Activated CD4-positive, alpha-beta T cell treated with anti-CD3 and anti-CD28 coated beads, Interleukin-10, Interleukin-2, amounts not matched to agents 100 ng/mL and 50 ng/mL, durations not matched to agents 16 hours and 8 hours (primary cell): ENCODE data around the gene MAP7D3.

Source experiments
- DNase-seq: peaks from one replicate; pipeline ENCODE4 v3.0.0-alpha.2; 2020

The MAP7D3 gene

GRCh38 chrX:136203951-136204350 is 47.2 kb downstream of the MAP7D3 start:
- DNase-seq: no peak

DNA sequence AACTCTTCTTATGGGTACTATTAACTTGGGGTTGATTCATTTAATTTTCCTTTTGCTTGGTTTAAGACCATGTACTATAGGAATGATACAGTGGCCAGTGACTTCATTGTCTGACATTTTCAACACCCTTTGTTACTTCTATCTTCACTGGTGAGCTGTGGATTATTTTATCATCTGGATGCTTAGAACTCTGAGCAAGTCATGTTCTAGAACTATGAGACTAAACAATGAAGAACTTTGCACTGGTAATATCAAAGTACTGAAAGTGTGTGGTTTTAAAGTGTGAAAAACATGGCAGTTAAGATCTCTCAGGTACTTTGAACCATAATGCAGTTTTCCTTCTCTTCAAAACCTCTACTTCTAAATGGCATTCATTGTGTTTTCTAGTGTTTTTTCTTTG is 47.8 kb downstream of the MAP7D3 start:
- no peak for DNase-seq

DNA sequence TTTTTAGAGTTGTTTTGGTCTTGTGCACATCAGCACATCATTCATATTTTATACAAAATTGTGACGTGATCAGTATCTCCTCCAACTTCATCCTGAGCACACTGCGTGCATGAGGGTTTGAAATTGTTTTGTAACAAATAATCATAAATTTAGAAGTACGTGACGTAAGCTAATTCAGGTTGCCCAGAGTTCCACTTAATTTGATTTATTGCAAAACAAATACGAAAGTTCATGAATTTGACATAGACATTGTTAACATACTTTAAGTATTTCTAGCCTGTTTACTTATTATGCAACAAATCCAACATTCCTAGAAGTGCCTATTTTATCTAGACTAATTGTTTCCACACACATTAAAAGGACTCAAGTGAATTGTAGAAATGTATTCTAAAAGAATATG is 48.3 kb downstream of the MAP7D3 start:
- DNase-seq: no peak

GRCh38 chrX:136201601-136202000 is 49.6 kb downstream of the MAP7D3 start:
- DNase-seq: no peak

GRCh38 chrX:136200466-136200865 is 50.7 kb downstream of the MAP7D3 start:
- DNase-seq: peak; percentile 39

- DNase-seq: no peak
Observed at GRCh38 chrX:136199365-136199764, 51.8 kb downstream of the MAP7D3 start.

DNA sequence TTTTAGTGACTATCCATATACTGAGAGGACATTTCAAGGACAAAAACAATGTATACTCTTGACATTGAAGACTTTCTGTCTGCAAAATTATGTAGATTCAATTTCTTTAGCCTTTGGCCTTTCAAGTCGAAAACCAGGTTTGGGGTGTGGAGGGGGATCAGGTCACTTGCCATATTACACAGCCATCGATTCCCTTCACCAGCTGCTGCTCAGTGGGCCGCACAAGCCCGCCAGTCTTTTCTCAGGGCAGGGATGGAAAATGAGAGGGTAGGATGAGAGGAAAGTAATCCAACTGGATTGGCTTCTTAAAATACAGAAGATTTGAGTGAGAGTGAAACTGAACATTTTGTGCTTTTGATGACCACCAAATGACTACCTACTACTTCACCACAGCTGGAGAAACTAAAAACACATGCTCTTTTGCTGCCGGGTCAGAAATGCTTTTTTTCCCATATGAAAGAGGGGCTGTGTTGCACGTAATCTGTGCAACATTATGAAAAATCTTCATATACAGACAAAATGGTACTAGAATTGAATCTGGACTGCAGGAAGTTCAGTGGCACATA is 52.4 kb downstream of the MAP7D3 start:
- DNase-seq: no peak

GRCh38 chrX:136198010-136198409 is 53.2 kb downstream of the MAP7D3 start:
- DNase-seq: no peak

- no peak for DNase-seq
Observed at GRCh38 chrX:136196691-136197155, 54.5 kb downstream of the MAP7D3 start.

DNA sequence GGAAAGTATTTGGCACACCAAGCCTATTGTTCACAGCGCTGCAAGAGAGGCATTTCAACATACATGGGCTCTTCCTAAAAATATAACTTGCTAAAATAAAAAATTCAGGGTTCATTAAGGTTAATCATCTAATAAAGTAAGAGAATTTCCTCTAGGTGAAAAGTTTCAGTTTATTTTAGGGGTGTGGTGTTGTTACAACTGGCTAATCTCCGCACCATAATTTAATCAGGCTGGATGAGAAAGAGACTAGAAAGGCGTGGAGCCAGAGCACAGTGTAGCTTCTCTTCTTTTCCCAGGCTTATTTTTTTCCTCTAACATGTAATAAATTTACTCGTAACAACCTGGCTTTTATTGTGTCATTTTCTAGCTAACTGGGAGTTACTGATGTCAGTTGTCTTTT is 56.0 kb downstream of the MAP7D3 start:
- no peak for DNase-seq

- DNase-seq: no peak
Observed at GRCh38 chrX:136194536-136194935, 56.7 kb downstream of the MAP7D3 start.

- DNase-seq: peak; percentile 14
Observed at GRCh38 chrX:136193771-136194170, 57.4 kb downstream of the MAP7D3 start.

DNA sequence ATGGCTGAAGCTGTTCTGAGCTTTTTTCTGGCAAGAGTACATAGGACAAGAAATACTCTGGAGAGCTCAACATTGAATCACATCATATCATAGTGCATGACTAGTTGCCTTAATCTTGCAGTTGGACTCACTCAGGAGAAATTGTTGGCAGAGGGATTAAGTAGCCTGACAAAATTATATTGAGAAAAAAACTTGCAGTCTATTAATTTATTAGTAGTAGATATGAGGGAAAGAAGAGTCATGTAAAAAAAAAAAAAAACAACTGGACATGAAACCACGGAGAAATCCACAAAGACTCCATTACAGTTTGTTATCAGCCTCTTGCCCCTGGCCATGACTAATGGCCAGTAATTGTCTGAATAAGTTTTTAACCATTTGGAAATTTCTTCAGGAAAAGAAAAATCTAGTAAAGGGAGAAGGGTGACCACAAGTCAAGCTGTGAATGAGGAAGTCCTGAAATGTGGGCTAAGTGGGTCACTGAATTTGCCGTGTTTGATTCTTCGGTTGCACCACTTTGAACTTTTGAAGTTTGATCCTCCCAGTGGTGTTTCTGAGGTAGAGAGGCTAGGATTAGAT is 58.3 kb downstream of the MAP7D3 start:
- DNase-seq: no peak

DNA sequence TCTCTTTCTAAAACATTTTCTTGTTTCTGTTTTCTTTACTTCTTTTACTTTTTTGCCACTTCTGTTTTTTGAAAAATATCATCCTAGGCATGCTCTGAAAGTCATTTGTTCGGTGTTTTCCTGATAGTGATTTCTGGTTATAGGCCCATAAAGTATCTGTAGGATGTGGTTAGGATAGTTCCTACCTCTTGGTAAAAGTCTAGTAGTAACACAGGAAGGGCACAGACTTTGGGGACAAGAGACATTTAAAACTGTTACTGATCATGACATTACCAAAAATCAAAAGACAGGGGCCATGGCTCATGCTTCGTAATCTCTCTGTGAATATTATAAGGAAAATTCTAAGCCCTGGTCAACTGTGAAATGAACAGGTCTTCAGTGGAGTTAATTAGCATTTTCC is 59.1 kb downstream of the MAP7D3 start:
- DNase-seq: peak; percentile 3

GRCh38 chrX:136191171-136191570 is 60.0 kb downstream of the MAP7D3 start:
- no peak for DNase-seq

- no peak for DNase-seq
Observed at GRCh38 chrX:136190038-136190713, 61.0 kb downstream of the MAP7D3 start.

GRCh38 chrX:136189222-136189621 is 62.0 kb downstream of the MAP7D3 start:
- no peak for DNase-seq

DNA sequence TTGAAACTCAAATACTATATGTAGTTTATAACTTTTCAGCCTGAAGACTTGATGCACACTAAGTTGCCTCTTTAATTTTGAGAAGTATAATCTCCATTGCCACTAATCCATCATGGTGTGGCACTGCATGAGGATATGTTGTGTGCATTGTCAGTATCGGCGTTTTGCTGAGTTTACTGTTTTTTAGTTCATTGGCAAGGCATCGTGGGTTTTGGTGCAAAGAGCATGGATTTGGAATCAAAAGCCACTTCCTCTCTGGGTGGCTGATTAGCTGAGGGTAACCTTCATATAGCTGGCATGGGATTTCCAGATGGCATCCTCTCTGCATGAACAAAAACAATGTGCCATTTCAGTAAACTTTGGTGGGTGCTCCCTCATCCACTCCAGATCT is 65.2 kb downstream of the MAP7D3 start:
- no peak for DNase-seq

DNA sequence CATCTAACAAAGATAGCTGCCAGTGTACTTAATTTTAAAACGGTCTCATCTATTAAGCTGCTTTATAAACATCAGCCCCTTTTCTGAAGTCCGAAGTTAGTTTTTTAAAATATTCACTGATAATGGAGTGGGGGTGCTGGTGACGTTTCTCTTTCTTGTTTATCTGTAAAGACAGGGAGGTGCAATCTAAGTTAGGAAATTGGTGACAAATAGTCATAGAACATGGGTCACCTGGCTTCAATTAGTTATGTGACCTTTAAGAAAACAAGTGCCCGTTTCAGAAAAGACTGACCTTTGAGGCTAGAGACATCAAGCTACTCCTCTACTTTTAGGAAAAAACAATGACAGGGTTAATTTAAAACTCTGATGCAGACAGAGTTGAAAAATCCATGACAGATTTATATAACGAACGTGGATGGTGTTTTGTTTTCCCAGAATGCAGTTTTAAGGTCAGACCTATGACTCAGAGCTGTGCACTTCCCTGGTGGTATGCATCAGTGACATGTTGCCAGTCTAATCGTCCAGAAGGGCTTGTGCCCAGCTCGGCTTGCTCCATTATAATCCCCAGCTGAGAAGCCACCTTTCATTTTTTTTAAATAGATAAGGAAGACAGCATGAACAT is 65.7 kb downstream of the MAP7D3 start:
- DNase-seq: no peak

DNA sequence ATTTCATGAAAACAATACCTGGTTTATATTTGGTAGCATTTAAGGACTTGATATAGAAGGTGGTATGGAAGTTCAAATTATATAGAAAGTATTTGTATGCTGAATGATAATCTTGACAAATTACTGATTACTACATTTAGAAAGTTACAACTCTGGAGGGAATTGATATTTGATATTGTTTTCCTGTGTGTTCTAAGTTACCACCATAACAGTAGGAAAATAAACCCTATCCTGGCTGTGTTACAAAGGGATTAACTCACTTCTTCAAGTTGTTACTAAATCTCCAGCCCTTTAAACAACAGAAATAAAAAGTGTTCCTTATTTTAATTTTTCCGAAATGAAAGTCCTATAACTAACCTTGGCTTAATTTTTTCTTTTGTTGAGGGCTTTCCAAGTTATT is 67.3 kb downstream of the MAP7D3 start:
- DNase-seq: no peak

DNA sequence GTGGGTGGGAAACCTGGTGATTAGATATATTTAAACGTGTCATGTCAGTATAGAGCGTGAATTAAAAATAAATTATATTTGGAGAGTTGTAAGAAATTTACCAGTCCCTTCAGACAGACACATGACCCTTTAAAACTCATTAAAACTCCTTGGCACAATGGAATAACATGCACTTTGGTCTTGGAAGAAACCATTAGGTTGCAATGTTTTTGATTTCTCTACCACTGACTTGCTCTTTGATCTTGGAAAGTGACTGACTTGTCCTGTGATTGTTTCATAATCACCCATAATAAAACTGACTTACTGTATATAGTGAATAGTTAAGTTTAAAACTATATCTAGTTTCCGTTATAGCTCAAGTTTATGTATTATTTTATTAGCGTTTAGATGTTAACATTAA is 68.0 kb downstream of the MAP7D3 start:
- no peak for DNase-seq

DNA sequence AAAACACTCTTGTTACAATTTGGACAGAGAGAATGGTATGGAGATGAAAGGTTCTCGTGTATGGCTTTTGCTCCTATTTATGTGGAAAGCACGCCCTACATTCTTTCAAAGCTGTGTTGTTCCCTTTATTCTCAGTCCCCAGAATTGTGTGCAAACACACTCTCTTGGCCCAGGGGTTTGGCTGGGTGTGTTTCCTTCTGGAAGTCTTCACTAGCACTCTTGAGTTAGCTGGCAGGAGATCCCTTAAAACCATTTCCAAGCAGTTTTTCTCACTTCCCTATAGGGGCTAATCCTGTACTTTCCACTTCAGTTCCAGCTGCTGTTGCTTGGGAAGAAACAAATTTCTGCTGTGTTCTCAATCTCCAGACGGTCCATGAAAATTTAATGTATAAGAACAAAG is 68.8 kb downstream of the MAP7D3 start:
- DNase-seq: no peak

DNA sequence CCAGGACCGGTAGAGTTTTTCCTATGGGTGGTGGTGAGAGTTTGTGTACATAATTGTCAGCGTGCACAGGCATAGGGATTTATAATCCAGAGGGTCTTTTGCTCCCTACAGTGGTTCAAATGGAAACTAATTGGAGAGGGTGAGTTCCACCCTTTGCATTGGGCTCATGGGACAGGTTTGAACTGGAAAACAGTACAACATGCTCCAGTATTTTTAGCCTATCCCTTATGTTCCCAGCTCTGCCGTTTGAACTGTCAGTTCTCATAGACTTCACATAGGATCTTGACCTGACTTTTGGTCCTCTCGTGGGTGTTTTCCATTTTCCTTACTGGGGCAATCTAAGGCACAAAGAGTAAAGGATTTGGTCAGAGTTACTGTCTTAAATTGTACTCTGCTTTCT is 72.1 kb downstream of the MAP7D3 start:
- no peak for DNase-seq

GRCh38 chrX:136176399-136176825 is 74.8 kb downstream of the MAP7D3 start:
- DNase-seq: no peak
